Stimulated activated CD8-positive, alpha-beta memory T cell treated with anti-CD3 and anti-CD28 coated beads, Interleukin-4, amount 100 ng/mL, for 48 hours (primary cell): ENCODE results near the gene MYLK2.

ENCODE experiments used
- DNase-seq: peaks from one replicate; pipeline ENCODE4 v3.0.0-alpha.2; 2020

MYLK2 gene

GRCh38 chr20:31858760-31859083, 39.6 kb downstream of the MYLK2 start:
- DNase-seq: no peak

- no peak for DNase-seq
Observed at GRCh38 chr20:31859266-31859997, 40.3 kb downstream of the MYLK2 start.

- DNase-seq: no peak
Observed at GRCh38 chr20:31859998-31860380, 40.8 kb downstream of the MYLK2 start.

- DNase-seq: no peak
Observed at GRCh38 chr20:31860390-31861134, 41.4 kb downstream of the MYLK2 start.

GRCh38 chr20:31861135-31861384, 41.9 kb downstream of the MYLK2 start:
- DNase-seq: no peak

GRCh38 chr20:31861385-31862156, 42.4 kb downstream of the MYLK2 start:
- DNase-seq: peak; percentile 76

GRCh38 chr20:31862157-31862470, 43.0 kb downstream of the MYLK2 start:
- DNase-seq: no peak

- DNase-seq: no peak
Observed at GRCh38 chr20:31862506-31862905, 43.4 kb downstream of the MYLK2 start.

- DNase-seq: no peak
Observed at GRCh38 chr20:31863296-31864085, 44.3 kb downstream of the MYLK2 start.

- DNase-seq: no peak
Observed at GRCh38 chr20:31864521-31865400, 45.6 kb downstream of the MYLK2 start.

GRCh38 chr20:31866221-31866620, 47.1 kb downstream of the MYLK2 start:
- DNase-seq: no peak

- DNase-seq: no peak
Observed at GRCh38 chr20:31868853-31869672, 49.9 kb downstream of the MYLK2 start.

- no peak for DNase-seq
Observed at GRCh38 chr20:31869673-31869941, 50.5 kb downstream of the MYLK2 start.

- no peak for DNase-seq
Observed at GRCh38 chr20:31869942-31870725, 51.0 kb downstream of the MYLK2 start, which contains the start of the genes DUSP15 and TTLL9. DUSP15 (minus strand) TSS chr20:31870527; CDS start chr20:31870337, 190 bp downstream. TTLL9 (plus strand) TSS chr20:31870634; CDS start chr20:31871127, 493 bp downstream.

GRCh38 chr20:31870726-31871617, 51.8 kb downstream of the MYLK2 start:
- DNase-seq: no peak

GRCh38 chr20:31871618-31871954, 52.4 kb downstream of the MYLK2 start:
- DNase-seq: no peak

- no peak for DNase-seq
Observed at GRCh38 chr20:31872406-31872805, 53.2 kb downstream of the MYLK2 start.

- no peak for DNase-seq
Observed at GRCh38 chr20:31875671-31876070, 56.5 kb downstream of the MYLK2 start.

GRCh38 chr20:31877684-31878083, 58.5 kb downstream of the MYLK2 start:
- DNase-seq: no peak
